Adrenal gland (tissue), 12 donors: ENCODE data around the gene CYP27B1. TPM values are rescaled to one million over a fixed set of nuclear protein-coding genes. Genes with fewer than 3 reads are reported as not detected.
A peak's percentile ranks its signal among the peaks of the same experiment; 100 is the strongest.

Experiments used
- DNase-seq, 7 donors: peaks; one replicate each; pipeline ENCODE4 v3.0.0-alpha.2; 2019 to 2020
- H3K27ac ChIP-seq, 5 donors: fragments of 200-600 bp; sonication (generic) in 4 of 5; 1 replicate in 3 of 5; 2 replicates in 2 of 5; pipeline versions ENCODE4 v1.5.1 to v1.8.0; 2016 to 2020; ENCODE audit warnings: mild to moderate bottlenecking in 1 of 5
- H3K27me3 ChIP-seq: fragments of 200-600 bp; 2 replicates; pipeline ENCODE4 v1.8.0; 2021
- H3K36me3 ChIP-seq, 2 donors: fragments of 200-600 bp; replicated peaks in 1 of 2; 1 replicate in 1 of 2; 2 replicates in 1 of 2; pipeline versions ENCODE4 v1.5.1 to v1.8.0; 2018 to 2022
- H3K4me1 ChIP-seq, 2 donors: fragments of 200-600 bp; replicated peaks in 1 of 2; 1 replicate in 1 of 2; 2 replicates in 1 of 2; pipeline versions ENCODE4 v1.5.1 to v1.8.0; 2018 to 2021
- H3K4me3 ChIP-seq, 4 donors: fragments of 200-600 bp; sonication (generic) in 3 of 4; one replicate each; pipeline ENCODE4 v1.5.1; 2016 to 2018
- H3K9me3 ChIP-seq, 3 donors: fragments of 200-600 bp; sonication (generic) in 1 of 3; replicated peaks in 1 of 3; 1 replicate in 2 of 3; 2 replicates in 1 of 3; pipeline versions ENCODE4 v1.5.1 to v1.8.0; 2016 to 2021
- POLR2A ChIP-seq, 2 donors: fragments of 450-650 bp; IDR thresholded peaks; one replicate each; pipeline ENCODE4 v1.6.1; 2017; ENCODE audit warnings: antibody characterized with exemption in 2 of 2, mild to moderate bottlenecking in 2 of 2, moderate library complexity in 1 of 2
- WGBS, 4 donors: extraction: QIAGEN DNeasy Blood & Tissue Kit in 2 of 4; methylation state at CpG; one replicate each; pipeline versions ENCODE4 v1.1.5 to v1.1.7; 2013 to 2017; 5-methylcytosine and 5-hydroxymethylcytosine counted together
- intact Hi-C, 2 donors: fragments of 100-400 bp; cut with DNase I; formaldehyde crosslinking; loops; one replicate each; pipeline versions ENCODE4 v1.14.1 to v1.15.0; 2022 to 2023
- polyA plus RNA-seq, 3 donors: library from polyadenylated mRNA; stranded (reverse); fragments of 200-250 nt in 2 of 3; fragments of 350-450 nt in 1 of 3; fragmentation: Illumina TruSeq in 1 of 3; extraction: RNeasy Lipid Tissue Mini Kit (QIAGEN cat#74804) in 1 of 3; gene quantifications; one replicate each; pipeline ENCODE4 v1.2.3, GENCODE V29; 2013 to 2014
- total RNA-seq, 9 donors: library from RNA; depleted of rRNA in 4 of 9; stranded (reverse); fragments of >200 nt in 4 of 9; fragments of 120-200 nt in 1 of 9; fragmentation: NEBNext Ultra II Directional in 1 of 9; extraction: Animal tissue kit (Norgen Biotek cat#: 25700) in 1 of 9; gene quantifications; one replicate each; pipeline versions ENCODE4 v1.1.0 to v1.2.4, GENCODE V29; 2013 to 2023
- TF ChIP-seq, protein P1 (sequence below), 6 experiments: fragments of 450-650 bp in 4 of 6; fragments of 200-600 bp in 2 of 6; sonication (generic) in 1 of 6; IDR thresholded peaks; 1 replicate in 5 of 6; 2 replicates in 1 of 6; pipeline versions ENCODE4 v1.5.1 to v1.8.0; 2016 to 2021; ENCODE audit warnings: antibody characterized with exemption in 6 of 6, mild to moderate bottlenecking in 2 of 6, moderate library complexity in 1 of 6
- donor health status: healthy with polysubstance abuse.
- donor health status: Bipolar disorder and iron deficiency.
- donor health status: DM: yes; HTN: yes; CAD: no.
- donor health status: DM: no; HTN: no; CAD: no.
- donor health status: DM: no; HTN: no; CAD: no.
- donor health status: DM: yes; HTN: yes; CAD: no.

CYP27B1 gene
- total and polyA plus RNA-seq, 12 donors = 0.48 to 10.4 (median 3.1) TPM

GRCh38 chr12:57720606-57721595 lies 46.0 kb downstream of the CYP27B1 start:
- DNase-seq = peak in 1 of 7 donors; percentile 41
- intact Hi-C loops = no loop called here

DNA sequence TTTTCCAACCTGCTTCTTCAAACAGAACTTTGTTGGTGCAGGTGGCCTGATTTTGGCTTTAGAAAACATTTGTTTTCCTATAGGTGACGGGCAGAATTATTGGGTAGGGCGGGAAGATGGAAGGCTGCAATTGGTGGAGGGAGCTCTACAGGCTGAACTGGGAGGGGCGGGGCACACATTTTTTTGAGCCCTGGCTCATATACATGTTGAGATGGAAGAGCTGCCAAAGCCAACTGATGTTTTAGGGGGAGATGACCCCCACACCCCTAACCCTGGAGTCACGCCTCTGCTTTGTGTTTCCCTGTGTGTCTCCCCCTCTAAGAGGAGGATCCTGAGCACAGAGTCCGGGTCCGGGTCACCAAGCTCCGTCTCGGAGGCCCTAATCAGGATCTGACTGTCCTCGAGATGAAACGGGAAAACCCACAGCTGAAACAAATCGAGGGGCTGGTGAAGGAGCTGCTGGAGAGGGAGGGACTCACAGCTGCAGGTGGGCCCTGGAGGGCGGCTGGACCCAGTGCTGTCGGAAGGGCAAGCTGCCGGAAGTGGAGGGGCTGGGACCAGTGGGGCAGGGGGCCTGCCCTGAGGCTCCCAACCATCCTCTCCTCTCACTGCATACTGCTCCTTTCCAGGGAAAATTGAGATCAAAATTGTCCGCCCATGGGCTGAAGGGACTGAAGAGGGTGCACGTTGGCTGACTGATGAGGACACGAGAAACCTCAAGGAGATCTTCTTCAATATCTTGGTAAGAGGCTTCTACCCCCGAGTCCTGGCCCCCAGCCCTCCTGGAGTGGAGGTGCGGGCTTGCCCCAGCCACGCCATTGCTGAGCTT lies 46.9 kb downstream of the CYP27B1 start:
- intact Hi-C loops = no loop called here
- Histone ChIP-seq H3K4me3 (no peak overlapping the region), H3K27ac (no peak overlapping the region), H3K36me3 (peaks cover 0 to 67% of the 10 kb centered on the region in 2 donors), H3K9me3 (no peaks in the 10 kb centered on the region), H3K4me1 (no peaks in the 10 kb centered on the region), H3K27me3 (no peaks in the 10 kb centered on the region)
- TF ChIP-seq, protein P1, sequence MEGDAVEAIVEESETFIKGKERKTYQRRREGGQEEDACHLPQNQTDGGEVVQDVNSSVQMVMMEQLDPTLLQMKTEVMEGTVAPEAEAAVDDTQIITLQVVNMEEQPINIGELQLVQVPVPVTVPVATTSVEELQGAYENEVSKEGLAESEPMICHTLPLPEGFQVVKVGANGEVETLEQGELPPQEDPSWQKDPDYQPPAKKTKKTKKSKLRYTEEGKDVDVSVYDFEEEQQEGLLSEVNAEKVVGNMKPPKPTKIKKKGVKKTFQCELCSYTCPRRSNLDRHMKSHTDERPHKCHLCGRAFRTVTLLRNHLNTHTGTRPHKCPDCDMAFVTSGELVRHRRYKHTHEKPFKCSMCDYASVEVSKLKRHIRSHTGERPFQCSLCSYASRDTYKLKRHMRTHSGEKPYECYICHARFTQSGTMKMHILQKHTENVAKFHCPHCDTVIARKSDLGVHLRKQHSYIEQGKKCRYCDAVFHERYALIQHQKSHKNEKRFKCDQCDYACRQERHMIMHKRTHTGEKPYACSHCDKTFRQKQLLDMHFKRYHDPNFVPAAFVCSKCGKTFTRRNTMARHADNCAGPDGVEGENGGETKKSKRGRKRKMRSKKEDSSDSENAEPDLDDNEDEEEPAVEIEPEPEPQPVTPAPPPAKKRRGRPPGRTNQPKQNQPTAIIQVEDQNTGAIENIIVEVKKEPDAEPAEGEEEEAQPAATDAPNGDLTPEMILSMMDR (IDR thresholded peaks at IDR 0.05) = no peak
- no peak for TF ChIP-seq POLR2A (IDR thresholded peaks at IDR 0.05)
- 94 to 95% (median 94%) methylated on average over 17 to 20 of the region's 20 CpGs for WGBS, 4 donors
- peak in 1 of 7 donors; percentile 45 for DNase-seq

More at GRCh38 chr12:57720606-57721595, 46.0 kb downstream of the CYP27B1 start:
- no peak for TF ChIP-seq POLR2A (IDR thresholded peaks at IDR 0.05)
- TF ChIP-seq, protein P1 (IDR thresholded peaks at IDR 0.05) = no peak
- 56 to 91% (median 89%) methylated on average over 2 to 11 of the region's 11 CpGs for WGBS, 4 donors
- Histone ChIP-seq H3K36me3 (peaks cover 0 to 59% of the 10 kb centered on the region in 2 donors), H3K27me3 (no peaks in the 10 kb centered on the region), H3K4me1 (peaks cover 0 to 2% of the 10 kb centered on the region in 2 donors), H3K9me3 (no peaks in the 10 kb centered on the region), H3K27ac (no peak overlapping the region), H3K4me3 (no peak overlapping the region)

- TF ChIP-seq, protein P1 (IDR thresholded peaks at IDR 0.05) = no peak
- TF ChIP-seq POLR2A (IDR thresholded peaks at IDR 0.05) = no peak
- no peaks in the 10 kb centered on the region for H3K9me3 ChIP-seq
- no peak overlapping the region for H3K27ac ChIP-seq
- H3K4me1 ChIP-seq = no peaks in the 10 kb centered on the region
- H3K36me3 ChIP-seq = peaks cover 0 to 74% of the 10 kb centered on the region in 2 donors
- WGBS, 4 donors = 96 to 97% (median 96%) methylated on average over 15 of the region's 15 CpGs
- intact Hi-C loops = no loop called here
- no peak overlapping the region for H3K4me3 ChIP-seq
- DNase-seq = peak in 1 of 7 donors; percentile 44
- H3K27me3 ChIP-seq = no peaks in the 10 kb centered on the region
Measured at GRCh38 chr12:57718641-57719528, 48.0 kb downstream of the CYP27B1 start.
